ENCODE results near the gene CHST11.

- TF ChIP-seq XRCC4 (IDR thresholded peaks at IDR 0.05; ENCODE audit: extremely low read depth, insufficient read depth, insufficient read length) (no peak), BDP1 (IDR thresholded peaks at IDR 0.05; ENCODE audit: insufficient read depth, insufficient read length) (no peak), TAF1 (IDR thresholded peaks at IDR 0.05; ENCODE audit: control insufficient read depth, extremely low read depth, insufficient read depth, low read length, severe bottlenecking) (no peak), PCBP1 (IDR thresholded peaks at IDR 0.05; ENCODE audit: low read depth, low read length, poor library complexity, severe bottlenecking) (no peak), NR2C1 (IDR thresholded peaks at IDR 0.05) (no peak), NR2C1 (tag; IDR thresholded peaks at IDR 0.05) (no peak), ZNF512 (tag; IDR thresholded peaks at IDR 0.05) (no peak), CREB1 (IDR thresholded peaks at IDR 0.05) (no peak), CREB1 (CRISPR knock-in tag; IDR thresholded peaks at IDR 0.05) (no peak), CREM (IDR thresholded peaks at IDR 0.05; ENCODE audit: low read depth) (no peak), ZNF592 (IDR thresholded peaks at IDR 0.05) (no peak), POLR2A (conservative IDR thresholded peaks at IDR 0.05) (no peak), CTCF (IDR thresholded peaks at IDR 0.05 in 2 of 3, conservative IDR thresholded peaks at IDR 0.05 in 1 of 3; ENCODE audit: insufficient read depth in 2 of 3, low read depth in 1 of 3, low read length in 3 of 3) (no peak)
These were observed 43.1 kb downstream of the CHST11 start for GRCh38 chr12:104499668-104500332.
